WTC11 (cell line): ENCODE data around the gene PTPRT. TPM values are rescaled to one million over a fixed set of nuclear protein-coding genes. Genes with fewer than 3 reads are reported as not detected.

Experiments
- ATAC-seq: fragments of 200-7000 bp; cut with Tn5 transposase; 2 replicates; pipeline ENCODE4 v1.10.0; 2021; ENCODE audit warnings: mild to moderate bottlenecking, moderate library complexity
- CTCF ChIA-PET: fragments of 300-600 bp; sonication (Branson Sonifier 250); formaldehyde crosslinking; loops from one replicate; lab custom pipeline; 2021; ENCODE audit warnings: antibody characterized with exemption; lab: Charles Lee
- POLR2A ChIA-PET: fragments of 350-600 bp; sonication (Branson Sonifier 250); formaldehyde crosslinking; loops from one replicate; lab custom pipeline; 2021; ENCODE audit warnings: antibody characterized with exemption; lab: Charles Lee
- DNase-seq: peaks from one replicate; pipeline ENCODE4 v3.0.0; 2021; ENCODE audit warnings: low spot score
- H3K27ac Mint-ChIP-seq: 2 replicates; pipeline ENCODE4 v1.8.0; 2021; ENCODE audit warnings: mixed read lengths
- H3K27me3 Mint-ChIP-seq: 2 replicates; pipeline ENCODE4 v1.8.0; 2021; ENCODE audit warnings: low read depth, mild to moderate bottlenecking, moderate library complexity, mixed read lengths
- H3K36me3 Mint-ChIP-seq: 2 replicates; pipeline ENCODE4 v1.8.0; 2021; ENCODE audit warnings: mixed read lengths
- H3K4me1 Mint-ChIP-seq: 2 replicates; pipeline ENCODE4 v1.8.0; 2022; ENCODE audit warnings: mixed read lengths
- H3K4me3 Mint-ChIP-seq: 2 replicates; pipeline ENCODE4 v1.8.0; 2021; ENCODE audit warnings: mild to moderate bottlenecking, moderate library complexity, mixed read lengths
- H3K9me3 Mint-ChIP-seq: 2 replicates; pipeline ENCODE4 v1.8.0; 2021; ENCODE audit warnings: mixed read lengths
- CDX4 ChIP-seq: fragments of 250-450 bp; sonication (Bioruptor Pico); IDR thresholded peaks from 2 replicates; pipeline ENCODE4 v1.9.0; 2021; ENCODE audit warnings: moderate library complexity, mild to moderate bottlenecking, inconsistent platforms, borderline replicate concordance
- ELF4 ChIP-seq: sonication (generic); formaldehyde crosslinking; IDR thresholded peaks from 2 replicates; pipeline ENCODE4 v1.8.1; 2022; ENCODE audit warnings: low read depth, mild to moderate bottlenecking, moderate library complexity, missing genetic modification reagents
- ESRRA ChIP-seq: sonication (generic); formaldehyde crosslinking; IDR thresholded peaks from 2 replicates; pipeline ENCODE4 v1.8.1; 2022; ENCODE audit warnings: mild to moderate bottlenecking, missing genetic modification reagents, borderline replicate concordance
- FOXJ3 ChIP-seq: sonication (generic); formaldehyde crosslinking; IDR thresholded peaks from 2 replicates; pipeline ENCODE4 v1.9.0; 2021; ENCODE audit warnings: missing genetic modification reagents, mild to moderate bottlenecking, borderline replicate concordance
- FOXP4 ChIP-seq: sonication (generic); formaldehyde crosslinking; IDR thresholded peaks from 2 replicates; pipeline ENCODE4 v1.8.0; 2022; ENCODE audit warnings: mild to moderate bottlenecking, missing genetic modification reagents
- GABPB1 ChIP-seq: sonication (generic); formaldehyde crosslinking; IDR thresholded peaks from 2 replicates; pipeline ENCODE4 v1.8.1; 2023; ENCODE audit warnings: mild to moderate bottlenecking, missing genetic modification reagents
- HMGA2 ChIP-seq: fragments of 250-450 bp; sonication (Bioruptor Pico); IDR thresholded peaks from 2 replicates; pipeline ENCODE4 v1.4.0; 2021; ENCODE audit warnings: mild to moderate bottlenecking, moderate library complexity
- IRF1 ChIP-seq: sonication (generic); formaldehyde crosslinking; IDR thresholded peaks from 2 replicates; pipeline ENCODE4 v1.8.0; 2023; ENCODE audit warnings: missing genetic modification reagents
- MAX ChIP-seq: sonication (generic); formaldehyde crosslinking; IDR thresholded peaks from 2 replicates; pipeline ENCODE4 v1.8.0; 2022; ENCODE audit warnings: mild to moderate bottlenecking, missing genetic modification reagents
- MXD4 ChIP-seq: fragments of 250-450 bp; sonication (Bioruptor Pico); IDR thresholded peaks from 2 replicates; pipeline ENCODE4 v1.8.0; 2021; ENCODE audit warnings: mild to moderate bottlenecking, moderate library complexity, borderline replicate concordance
- NFE2L1 ChIP-seq: sonication (generic); formaldehyde crosslinking; IDR thresholded peaks from 2 replicates; pipeline ENCODE4 v1.8.1; 2023; ENCODE audit warnings: missing genetic modification reagents
- NR2C2 ChIP-seq: sonication (generic); formaldehyde crosslinking; IDR thresholded peaks from 2 replicates; pipeline ENCODE4 v1.8.0; 2022; ENCODE audit warnings: mild to moderate bottlenecking, missing genetic modification reagents
- OVOL2 ChIP-seq: fragments of 250-450 bp; sonication (Bioruptor Pico); IDR thresholded peaks from 2 replicates; pipeline ENCODE4 v1.9.0; 2021; ENCODE audit warnings: mild to moderate bottlenecking, borderline replicate concordance
- PRDM15 ChIP-seq: sonication (generic); formaldehyde crosslinking; IDR thresholded peaks from 2 replicates; pipeline ENCODE4 v1.8.0; 2022; ENCODE audit warnings: missing genetic modification reagents
- RELA ChIP-seq: sonication (generic); formaldehyde crosslinking; IDR thresholded peaks from 2 replicates; pipeline ENCODE4 v1.8.1; 2022; ENCODE audit warnings: missing genetic modification reagents, mild to moderate bottlenecking, borderline replicate concordance
- SMAD3 ChIP-seq: sonication (generic); formaldehyde crosslinking; IDR thresholded peaks from 2 replicates; pipeline ENCODE4 v1.8.0; 2022; ENCODE audit warnings: missing genetic modification reagents, mild to moderate bottlenecking, borderline replicate concordance
- SOX15 ChIP-seq: fragments of 250-450 bp; sonication (Bioruptor Pico); IDR thresholded peaks from 2 replicates; pipeline ENCODE4 v1.9.0; 2021; ENCODE audit warnings: mild to moderate bottlenecking
- ZBTB43 ChIP-seq: sonication (generic); formaldehyde crosslinking; IDR thresholded peaks from 2 replicates; pipeline ENCODE4 v1.8.1; 2023; ENCODE audit warnings: mild to moderate bottlenecking, missing genetic modification reagents
- ZNF317 ChIP-seq: sonication (generic); formaldehyde crosslinking; IDR thresholded peaks from 2 replicates; pipeline ENCODE4 v1.8.1; 2023; ENCODE audit warnings: low read depth, mild to moderate bottlenecking, moderate library complexity, missing genetic modification reagents, borderline replicate concordance
- ZNF532 ChIP-seq: fragments of 250-450 bp; sonication (Bioruptor Pico); IDR thresholded peaks from 2 replicates; pipeline ENCODE4 v1.9.0; 2021; ENCODE audit warnings: mild to moderate bottlenecking, borderline replicate concordance
- total RNA-seq: library from RNA; stranded (reverse); gene quantifications from 3 replicates; pipeline ENCODE4 v1.2.3, GENCODE V29; 2021

PTPRT gene
- total RNA-seq, 1 experiment from 2014 or later: 1.1 TPM

- H3K4me3 Mint-ChIP-seq: no peak overlapping the region
- ChIA-PET POLR2A (no interaction called here), CTCF (interaction anchor here (0.7 to 1.9 kb wide), 5 partner anchors 15 to 723 kb away, joined by 3 to 8 read pairs (median 3); no protein-coding TSS in a partner anchor)
- TF ChIP-seq SOX15 (CRISPR knock-in tag): no peak
- TF ChIP-seq IRF1 (CRISPR knock-in tag): no peak
- TF ChIP-seq MAX: no peak
- TF ChIP-seq FOXP4 (CRISPR knock-in tag): no peak
- no peak for TF ChIP-seq PRDM15 (CRISPR knock-in tag)
- no peak for TF ChIP-seq NR2C2 (CRISPR knock-in tag)
- TF ChIP-seq GABPB1 (CRISPR knock-in tag): no peak
- TF ChIP-seq ELF4 (CRISPR knock-in tag): no peak
- TF ChIP-seq HMGA2: no peak
- TF ChIP-seq MXD4 (CRISPR knock-in tag): no peak
- TF ChIP-seq CDX4 (CRISPR knock-in tag): no peak
- no peak for TF ChIP-seq RELA (CRISPR knock-in tag)
- no peak for TF ChIP-seq ZNF532 (CRISPR knock-in tag)
- no peak for TF ChIP-seq NFE2L1 (CRISPR knock-in tag)
- no peak for TF ChIP-seq OVOL2 (CRISPR knock-in tag)
- TF ChIP-seq ZNF317 (CRISPR knock-in tag): no peak
- TF ChIP-seq ZBTB43 (CRISPR knock-in tag): no peak
- no peak for TF ChIP-seq ESRRA (CRISPR knock-in tag)
- TF ChIP-seq SMAD3 (CRISPR knock-in tag): no peak
- TF ChIP-seq FOXJ3 (CRISPR knock-in tag): no peak
- peaks cover 27% of the 10 kb centered on the region for H3K4me1 Mint-ChIP-seq
- ATAC-seq (no peak), DNase-seq (no peak)
- H3K27ac Mint-ChIP-seq: no peak overlapping the region
- H3K36me3 Mint-ChIP-seq: no peaks in the 10 kb centered on the region
- H3K27me3 Mint-ChIP-seq: no peaks in the 10 kb centered on the region
- H3K9me3 Mint-ChIP-seq: 0 out of 2 replicates have a peak, but pooled peaks cover 3% of the 10 kb centered on the region
Measured at GRCh38 chr20:42461965-42462593, 727.6 kb downstream of the PTPRT start.
